ENCODE results near the gene UBE2D3.

DNA sequence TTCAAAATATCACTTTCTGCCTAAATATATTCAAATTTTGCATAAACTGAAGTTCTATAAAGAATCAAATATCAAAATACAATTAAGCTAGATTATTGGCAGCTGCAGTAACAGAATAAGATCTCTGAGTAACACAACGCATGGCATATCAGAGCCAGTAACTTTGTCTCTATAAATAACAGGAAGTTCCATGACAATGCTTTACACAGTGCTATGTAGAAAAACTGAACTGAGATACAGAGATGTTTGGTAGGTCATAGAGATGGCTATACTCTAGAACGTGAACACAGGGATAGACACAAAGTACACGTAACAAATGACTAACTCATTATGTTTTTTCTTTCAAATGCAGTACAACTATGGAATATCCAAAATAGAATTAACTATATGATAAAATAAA lies 18.2 kb downstream of the UBE2D3 start:
- TF ChIP-seq CTCF (IDR thresholded peaks at IDR 0.05) (no peak), POLR2A (IDR thresholded peaks at IDR 0.05) (no peak)

Measured in right lobe of liver (tissue), 4 donors.